Heart left ventricle (tissue), 16 donors: Measurements from ENCODE around the gene CACNA1D. TPM values are rescaled to one million over a fixed set of nuclear protein-coding genes. Genes with fewer than 3 reads are reported as not detected.

Experiments
- ATAC-seq, 4 donors: fragments of 200-7000 bp; cut with Tn5 transposase; one replicate each; pipeline ENCODE4 v1.9.1; 2020 to 2022; ENCODE audit warnings: moderate library complexity in 4 of 4, mild to moderate bottlenecking in 3 of 4, moderate number of reproducible peaks in 1 of 4
- DNase-seq, 5 donors: peaks; one replicate each; pipeline ENCODE4 v3.0.0-alpha.2; 2020
- H3K27ac ChIP-seq, 12 donors: fragments of 200-600 bp; sonication (generic) in 4 of 12; one replicate each; pipeline versions ENCODE4 v1.5.0 to v1.8.0; 2016 to 2022; ENCODE audit warnings: mild to moderate bottlenecking in 2 of 12
- H3K27me3 ChIP-seq, 9 donors: fragments of 200-600 bp; sonication (generic) in 2 of 9; one replicate each; pipeline versions ENCODE4 v1.5.1 to v1.8.0; 2016 to 2022; ENCODE audit warnings: mild to moderate bottlenecking in 3 of 9
- H3K36me3 ChIP-seq, 9 donors: fragments of 200-600 bp; sonication (generic) in 2 of 9; one replicate each; pipeline versions ENCODE4 v1.5.0 to v1.8.0; 2018 to 2022; ENCODE audit warnings: mild to moderate bottlenecking in 2 of 9
- H3K4me1 ChIP-seq, 12 donors: fragments of 200-600 bp; sonication (generic) in 4 of 12; one replicate each; pipeline versions ENCODE4 v1.5.0 to v1.8.0; 2016 to 2022; ENCODE audit warnings: mild to moderate bottlenecking in 3 of 12
- H3K4me3 ChIP-seq, 12 donors: fragments of 200-600 bp; sonication (generic) in 4 of 12; one replicate each; pipeline versions ENCODE4 v1.5.0 to v1.8.0; 2017 to 2022; ENCODE audit warnings: mild to moderate bottlenecking in 9 of 12, moderate library complexity in 4 of 12
- H3K9me3 ChIP-seq, 12 donors: fragments of 200-600 bp; sonication (generic) in 4 of 12; one replicate each; pipeline versions ENCODE4 v1.5.0 to v1.8.0; 2016 to 2022; ENCODE audit warnings: mild to moderate bottlenecking in 1 of 12
- POLR2A ChIP-seq, 2 donors: fragments of 450-650 bp; IDR thresholded peaks; one replicate each; pipeline ENCODE4 v1.6.1; 2017; ENCODE audit warnings: antibody characterized with exemption in 2 of 2, mild to moderate bottlenecking in 2 of 2, moderate library complexity in 2 of 2
- WGBS, 4 donors: extraction: QIAGEN DNeasy Blood & Tissue Kit in 2 of 4; methylation state at CpG; one replicate each; pipeline versions ENCODE4 v1.1.5 to v1.1.7; 2013 to 2018; 5-methylcytosine and 5-hydroxymethylcytosine counted together
- intact Hi-C, 10 donors: fragments of 100-400 bp; cut with DNase I; formaldehyde crosslinking; loops; one replicate each; pipeline versions ENCODE4 v1.11.1 to v1.14.2; 2022
- polyA plus RNA-seq, 2 donors: library from polyadenylated mRNA; stranded (reverse); fragments of 200-250 nt; gene quantifications; one replicate each; pipeline ENCODE4 v1.2.3, GENCODE V29; 2013
- total RNA-seq, 9 donors: library from RNA; depleted of rRNA in 2 of 9; stranded (reverse); fragments of >200 nt in 2 of 9; fragmentation: NEBNext Ultra II Directional in 3 of 9; extraction: Animal tissue kit (Norgen Biotek cat#: 25700) in 3 of 9; gene quantifications; one replicate each; pipeline versions ENCODE4 v1.1.0 to v1.2.4, GENCODE V29; 2016 to 2023
- TF ChIP-seq, protein P1 (sequence below), 12 donors: fragments of 200-600 bp; sonication (generic) in 4 of 12; IDR thresholded peaks; one replicate each; pipeline versions ENCODE4 v1.5.0 to v1.8.0; 2018 to 2022; ENCODE audit warnings: antibody characterized with exemption in 12 of 12, mild to moderate bottlenecking in 5 of 12
- donor health status: ischemic (EF 13 %, LVEDD 7.1; RV severe dilation, severe dysfunction).
- donor health status: healthy with polysubstance abuse.
- donor health status: DM: no; HTN: yes; CAD: no.
- donor health status: DM: no; HTN: no; CAD: no.
- donor health status: ischemic (EF 25% LVEDD 6.9; RV normal size, moderate dysfunction).
- donor health status: ischemic (EF 25% LVEDD 5.7; RV mildly dilated, moderate dysfunction).
- donor health status: healthy.
- donor health status: DM: yes; HTN: yes; CAD: no.
- donor health status: ischemic (EF 35%, LVEDD 5.7; RV mildly dilated, moderate dysfunction).
- donor health status: nonischemic (EF 11% LVEDD 7.7; RV severe dilation, severe dysfunction).
- donor health status: DM: yes; HTN: yes; CAD: no.
- donor health status: PGD.
- donor health status: ischemic (EF 29% LVEDD 5.4; RV normal size, mild dysfunction).
- donor health status: nonischemic (EF 23%, LVEDD 6.1; RV moderate dilation, normal function).

CACNA1D gene
- total and polyA plus RNA-seq, 11 donors, result 0.06 to 2.4 (median 0.40) TPM; not detected in 1

DNA sequence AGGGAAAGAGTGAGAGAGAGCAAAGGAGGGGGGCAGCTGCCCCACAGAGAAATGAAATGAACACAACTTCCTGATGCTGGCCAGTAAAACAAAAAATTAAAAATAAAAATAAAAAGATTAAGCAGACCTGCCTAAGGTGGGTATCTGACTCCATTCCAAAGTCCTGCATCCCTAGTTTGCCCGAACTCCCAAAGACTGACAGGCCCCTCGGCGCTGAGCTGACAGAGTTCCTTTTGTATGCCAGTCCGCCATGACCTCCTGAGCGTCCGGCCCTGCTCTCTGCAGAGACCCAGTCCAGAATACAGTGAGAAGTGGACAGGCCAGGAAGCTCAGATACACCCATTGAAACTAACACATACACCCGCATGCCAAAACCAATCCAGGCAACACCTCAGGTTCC, 296.9 kb downstream of the CACNA1D start:
- TF ChIP-seq, protein P1, sequence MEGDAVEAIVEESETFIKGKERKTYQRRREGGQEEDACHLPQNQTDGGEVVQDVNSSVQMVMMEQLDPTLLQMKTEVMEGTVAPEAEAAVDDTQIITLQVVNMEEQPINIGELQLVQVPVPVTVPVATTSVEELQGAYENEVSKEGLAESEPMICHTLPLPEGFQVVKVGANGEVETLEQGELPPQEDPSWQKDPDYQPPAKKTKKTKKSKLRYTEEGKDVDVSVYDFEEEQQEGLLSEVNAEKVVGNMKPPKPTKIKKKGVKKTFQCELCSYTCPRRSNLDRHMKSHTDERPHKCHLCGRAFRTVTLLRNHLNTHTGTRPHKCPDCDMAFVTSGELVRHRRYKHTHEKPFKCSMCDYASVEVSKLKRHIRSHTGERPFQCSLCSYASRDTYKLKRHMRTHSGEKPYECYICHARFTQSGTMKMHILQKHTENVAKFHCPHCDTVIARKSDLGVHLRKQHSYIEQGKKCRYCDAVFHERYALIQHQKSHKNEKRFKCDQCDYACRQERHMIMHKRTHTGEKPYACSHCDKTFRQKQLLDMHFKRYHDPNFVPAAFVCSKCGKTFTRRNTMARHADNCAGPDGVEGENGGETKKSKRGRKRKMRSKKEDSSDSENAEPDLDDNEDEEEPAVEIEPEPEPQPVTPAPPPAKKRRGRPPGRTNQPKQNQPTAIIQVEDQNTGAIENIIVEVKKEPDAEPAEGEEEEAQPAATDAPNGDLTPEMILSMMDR (IDR thresholded peaks at IDR 0.05), result no peak
- no peak for TF ChIP-seq POLR2A (IDR thresholded peaks at IDR 0.05)
- H3K4me3 ChIP-seq, result no peak overlapping the region
- intact Hi-C loops, result loop anchor here in 1 of 10 donors (5.0 kb wide), 1 partner anchor 59 kb away; no protein-coding TSS in a partner anchor
- no peak for ATAC-seq
- H3K27me3 ChIP-seq, result peaks cover 0 to 5% (median 0%) of the 10 kb centered on the region in 9 donors
- H3K27ac ChIP-seq, result no peak overlapping the region
- no peaks in the 10 kb centered on the region for H3K9me3 ChIP-seq
- H3K36me3 ChIP-seq, result no peaks in the 10 kb centered on the region
- WGBS, 4 donors, result 75 to 85% (median 79%) methylated on average over 6 to 7 of the region's 7 CpGs
- H3K4me1 ChIP-seq, result peaks cover 0 to 2% (median 0%) of the 10 kb centered on the region in 12 donors
- no peak for DNase-seq

DNA sequence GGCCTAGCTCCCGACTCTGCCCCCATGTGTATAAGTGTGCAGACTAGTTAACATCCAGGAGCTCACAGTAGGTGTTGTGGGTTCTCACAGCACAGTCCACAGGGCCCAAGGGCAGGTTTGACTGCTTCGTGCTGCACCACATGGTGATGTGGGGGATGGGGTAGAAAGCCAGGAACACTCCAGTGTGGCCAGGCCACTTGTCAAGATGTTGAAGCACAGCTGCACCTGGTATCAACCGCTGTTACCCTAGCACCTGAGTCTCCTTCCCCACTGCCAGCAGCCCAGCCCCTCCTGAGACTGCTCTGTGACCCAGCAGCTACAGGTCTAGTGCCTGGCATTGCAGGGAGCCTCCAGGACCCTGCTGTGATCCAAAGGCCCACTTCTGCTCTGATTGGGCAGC, 298.5 kb downstream of the CACNA1D start:
- WGBS, 4 donors, result 84 to 88% (median 87%) methylated on average over 3 of the region's 3 CpGs
- intact Hi-C loops, result loop anchor here in 1 of 10 donors (5.0 kb wide), 1 partner anchor 61 kb away; no protein-coding TSS in a partner anchor
- TF ChIP-seq, protein P1 (IDR thresholded peaks at IDR 0.05), result no peak
- no peak for TF ChIP-seq POLR2A (IDR thresholded peaks at IDR 0.05)
- Histone ChIP-seq H3K36me3 (no peaks in the 10 kb centered on the region), H3K4me1 (peaks cover 0 to 7% (median 0%) of the 10 kb centered on the region in 12 donors), H3K9me3 (no peaks in the 10 kb centered on the region), H3K27me3 (peaks cover 0 to 4% (median 0%) of the 10 kb centered on the region in 9 donors), H3K4me3 (no peak overlapping the region), H3K27ac (no peak overlapping the region)
- no peak for DNase-seq
- ATAC-seq, result no peak

DNA sequence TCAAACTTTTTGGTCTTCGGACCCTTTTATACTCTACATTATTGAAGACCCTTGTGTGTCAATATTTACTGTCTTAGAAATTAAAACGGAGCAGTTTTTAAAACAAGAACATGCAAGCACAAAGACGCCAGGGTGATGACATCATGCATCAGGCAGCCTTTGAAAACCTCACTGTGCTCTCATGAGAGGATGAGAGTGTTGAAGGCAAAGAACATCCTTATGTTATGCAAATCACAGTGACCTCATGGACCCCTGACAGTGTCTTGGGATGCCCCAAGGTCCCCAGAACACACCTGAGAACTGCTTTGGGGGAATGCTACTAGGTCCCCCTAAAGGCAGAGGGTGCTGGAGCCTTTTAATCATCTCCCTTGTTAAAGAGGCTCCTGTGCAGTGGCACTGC, 300.2 kb downstream of the CACNA1D start:
- ATAC-seq, result no peak
- TF ChIP-seq, protein P1 (IDR thresholded peaks at IDR 0.05), result no peak
- TF ChIP-seq POLR2A (IDR thresholded peaks at IDR 0.05), result no peak
- H3K27me3 ChIP-seq, result peaks cover 0 to 4% (median 0%) of the 10 kb centered on the region in 9 donors
- peaks cover 0 to 7% (median 0%) of the 10 kb centered on the region in 12 donors for H3K4me1 ChIP-seq
- intact Hi-C loops, result loop anchor here in 1 of 10 donors (5.0 kb wide), 1 partner anchor 62 kb away; no protein-coding TSS in a partner anchor
- no peaks in the 10 kb centered on the region for H3K9me3 ChIP-seq
- no peak for DNase-seq
- no peaks in the 10 kb centered on the region for H3K36me3 ChIP-seq
- H3K27ac ChIP-seq, result no peak overlapping the region
- H3K4me3 ChIP-seq, result no peak overlapping the region
- WGBS, 4 donors, result 62 to 75% (median 67%) methylated on average over 3 of the region's 3 CpGs

DNA sequence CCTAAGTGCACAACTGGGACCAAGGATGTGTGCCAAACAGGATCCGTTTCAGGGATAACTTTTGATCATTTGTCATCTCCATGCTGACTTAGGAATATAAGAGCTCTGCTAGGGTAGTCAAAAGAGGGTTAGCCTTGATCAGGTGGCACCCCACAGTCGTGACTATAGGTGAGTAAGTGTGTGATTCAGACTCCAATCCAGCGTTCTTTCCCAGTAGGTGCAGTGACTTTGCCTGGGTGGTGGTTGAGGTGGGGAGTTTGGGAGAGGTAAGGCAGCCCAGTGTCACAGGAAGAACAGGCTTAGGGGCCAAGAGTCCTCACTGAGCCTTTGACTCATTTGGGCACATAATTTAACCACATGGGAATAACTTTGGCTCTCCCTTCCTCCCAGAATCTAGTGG, 300.8 kb downstream of the CACNA1D start:
- no peak overlapping the region for H3K4me3 ChIP-seq
- peaks cover 0 to 7% (median 0%) of the 10 kb centered on the region in 12 donors for H3K4me1 ChIP-seq
- DNase-seq, result no peak
- 64 to 78% (median 73%) methylated on average over 3 of the region's 3 CpGs for WGBS, 4 donors
- no peak overlapping the region for H3K27ac ChIP-seq
- no peaks in the 10 kb centered on the region for H3K9me3 ChIP-seq
- ATAC-seq, result no peak
- H3K36me3 ChIP-seq, result no peaks in the 10 kb centered on the region
- H3K27me3 ChIP-seq, result peaks cover 0 to 4% (median 0%) of the 10 kb centered on the region in 9 donors
- TF ChIP-seq, protein P1 (IDR thresholded peaks at IDR 0.05), result no peak
- no peak for TF ChIP-seq POLR2A (IDR thresholded peaks at IDR 0.05)
- intact Hi-C loops, result no loop called here
